Loucy (cell line): ENCODE measurements around the gene ALS2.

ENCODE experiments used
- H2AFZ ChIP-seq: fragments of 200-600 bp; sonication (generic); 2 replicates; pipeline ENCODE4 v1.6.0; 2016; ENCODE audit warnings: antibody characterized with exemption, mild to moderate bottlenecking, low read length, moderate library complexity
- H3F3A ChIP-seq: fragments of 200-600 bp; 2 replicates; pipeline ENCODE4 v1.6.0; 2016; ENCODE audit warnings: antibody characterized with exemption, low read depth, mild to moderate bottlenecking
- H3K27me3 ChIP-seq: fragments of 200-600 bp; sonication (generic); 2 replicates; pipeline ENCODE4 v1.6.1; 2014; ENCODE audit warnings: low read length, mild to moderate bottlenecking; ENCODE audit not compliant: insufficient read depth, poor library complexity, severe bottlenecking
- H3K36me3 ChIP-seq: fragments of 200-600 bp; sonication (generic); 2 replicates; pipeline ENCODE4 v1.6.1; 2016; ENCODE audit warnings: low read length; ENCODE audit not compliant: insufficient read depth
- H3K4me1 ChIP-seq: fragments of 200-600 bp; sonication (generic); 2 replicates; pipeline ENCODE4 v1.5.1; 2014; ENCODE audit warnings: low read length, mild to moderate bottlenecking; ENCODE audit not compliant: insufficient read depth, poor library complexity, severe bottlenecking
- H3K4me2 ChIP-seq: fragments of 200-600 bp; sonication (generic); 2 replicates; pipeline ENCODE4 v1.6.0; 2014; ENCODE audit warnings: antibody characterized with exemption, low read length, low read depth, mild to moderate bottlenecking; ENCODE audit not compliant: poor library complexity, severe bottlenecking
- H3K4me3 ChIP-seq: fragments of 200-600 bp; sonication (generic); 2 replicates; pipeline ENCODE4 v1.5.1; 2014; ENCODE audit warnings: low read length, mild to moderate bottlenecking, mixed read lengths; ENCODE audit not compliant: poor library complexity, severe bottlenecking
- H3K79me2 ChIP-seq: fragments of 200-600 bp; sonication (generic); 2 replicates; pipeline ENCODE4 v1.6.1; 2014; ENCODE audit warnings: low read length; ENCODE audit not compliant: insufficient read depth
- H3K9ac ChIP-seq: fragments of 200-600 bp; sonication (generic); 2 replicates; pipeline ENCODE4 v1.6.0; 2014; ENCODE audit warnings: mild to moderate bottlenecking, low read depth, low read length, moderate library complexity; ENCODE audit not compliant: poor library complexity, severe bottlenecking
- H3K9me2 ChIP-seq: fragments of 200-600 bp; sonication (generic); replicated peaks from 2 replicates; pipeline ENCODE4 v1.6.1; 2016; ENCODE audit warnings: low read depth, low read length, mixed read lengths
- H3K9me3 ChIP-seq: fragments of 200-600 bp; sonication (generic); 2 replicates; pipeline ENCODE4 v1.6.1; 2014; ENCODE audit warnings: mild to moderate bottlenecking, antibody characterized with exemption, low read length, low read depth; ENCODE audit not compliant: insufficient read depth
- H4K20me1 ChIP-seq: fragments of 200-600 bp; sonication (generic); 2 replicates; pipeline ENCODE4 v1.6.0; 2014; ENCODE audit warnings: antibody characterized with exemption, low read length, mild to moderate bottlenecking; ENCODE audit not compliant: insufficient read depth, poor library complexity, severe bottlenecking
- EZH2phosphoT487 ChIP-seq: fragments of 200-600 bp; IDR thresholded peaks from 2 replicates; pipeline ENCODE4 v1.6.1; 2018; ENCODE audit warnings: antibody characterized with exemption, mild to moderate bottlenecking, moderate library complexity, borderline replicate concordance
- TF ChIP-seq, protein P1 (sequence below): fragments of 200-600 bp; sonication (generic); conservative IDR thresholded peaks from 2 replicates; pipeline ENCODE4 v1.5.1; 2014; ENCODE audit warnings: mild to moderate bottlenecking, antibody characterized with exemption, low read length

Gene ALS2

GRCh38 chr2:201704536-201704935, 76.2 kb downstream of the ALS2 start:
- TF ChIP-seq, protein P1, sequence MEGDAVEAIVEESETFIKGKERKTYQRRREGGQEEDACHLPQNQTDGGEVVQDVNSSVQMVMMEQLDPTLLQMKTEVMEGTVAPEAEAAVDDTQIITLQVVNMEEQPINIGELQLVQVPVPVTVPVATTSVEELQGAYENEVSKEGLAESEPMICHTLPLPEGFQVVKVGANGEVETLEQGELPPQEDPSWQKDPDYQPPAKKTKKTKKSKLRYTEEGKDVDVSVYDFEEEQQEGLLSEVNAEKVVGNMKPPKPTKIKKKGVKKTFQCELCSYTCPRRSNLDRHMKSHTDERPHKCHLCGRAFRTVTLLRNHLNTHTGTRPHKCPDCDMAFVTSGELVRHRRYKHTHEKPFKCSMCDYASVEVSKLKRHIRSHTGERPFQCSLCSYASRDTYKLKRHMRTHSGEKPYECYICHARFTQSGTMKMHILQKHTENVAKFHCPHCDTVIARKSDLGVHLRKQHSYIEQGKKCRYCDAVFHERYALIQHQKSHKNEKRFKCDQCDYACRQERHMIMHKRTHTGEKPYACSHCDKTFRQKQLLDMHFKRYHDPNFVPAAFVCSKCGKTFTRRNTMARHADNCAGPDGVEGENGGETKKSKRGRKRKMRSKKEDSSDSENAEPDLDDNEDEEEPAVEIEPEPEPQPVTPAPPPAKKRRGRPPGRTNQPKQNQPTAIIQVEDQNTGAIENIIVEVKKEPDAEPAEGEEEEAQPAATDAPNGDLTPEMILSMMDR: no peak
- no peak for TF ChIP-seq EZH2phosphoT487
- H2AFZ ChIP-seq: no peak overlapping the region
- no peaks in the 10 kb centered on the region for H3K27me3 ChIP-seq
- H3K4me2 ChIP-seq: no peak overlapping the region
- H3K9ac ChIP-seq: no peak overlapping the region
- no peaks in the 10 kb centered on the region for H4K20me1 ChIP-seq
- H3F3A ChIP-seq: no peaks in the 10 kb centered on the region
- H3K9me3 ChIP-seq: no peaks in the 10 kb centered on the region
- H3K79me2 ChIP-seq: no peaks in the 10 kb centered on the region
- H3K36me3 ChIP-seq: no peaks in the 10 kb centered on the region
- H3K4me1 ChIP-seq: peaks cover 12% of the 10 kb centered on the region
- H3K9me2 ChIP-seq: no peaks in the 10 kb centered on the region
- H3K4me3 ChIP-seq: no peak overlapping the region

GRCh38 chr2:201701646-201702045, 79.1 kb downstream of the ALS2 start:
- Histone ChIP-seq H3K27me3 (no peaks in the 10 kb centered on the region), H3K4me3 (no peak overlapping the region), H3F3A (no peaks in the 10 kb centered on the region), H3K4me1 (peaks cover 1% of the 10 kb centered on the region), H3K36me3 (no peaks in the 10 kb centered on the region), H4K20me1 (no peaks in the 10 kb centered on the region), H3K9me2 (no peaks in the 10 kb centered on the region), H3K9ac (no peak overlapping the region), H2AFZ (no peak overlapping the region), H3K79me2 (no peaks in the 10 kb centered on the region), H3K4me2 (no peak overlapping the region), H3K9me3 (no peaks in the 10 kb centered on the region)
- no peak for TF ChIP-seq EZH2phosphoT487
- TF ChIP-seq, protein P1: no peak

DNA sequence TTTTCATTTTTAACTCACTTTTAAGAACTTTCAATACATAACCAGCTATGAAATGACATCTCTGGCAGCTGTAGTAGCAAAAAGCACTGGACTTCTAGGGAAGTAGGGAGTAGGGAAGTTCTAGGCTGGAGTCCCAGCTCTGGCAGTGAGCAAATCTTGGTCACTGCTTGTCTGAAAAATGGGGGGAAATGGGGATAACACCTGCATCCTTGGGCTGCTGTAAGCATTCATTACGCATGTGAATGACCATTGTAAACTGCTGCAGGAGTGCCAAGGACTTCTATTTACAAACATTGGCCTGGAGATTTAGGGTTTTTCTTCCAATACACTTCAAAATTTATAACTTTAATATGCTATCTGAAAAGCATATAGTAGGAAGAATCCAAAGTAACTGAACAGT, 81.3 kb downstream of the ALS2 start:
- H3K36me3 ChIP-seq: no peaks in the 10 kb centered on the region
- H3F3A ChIP-seq: no peaks in the 10 kb centered on the region
- TF ChIP-seq EZH2phosphoT487: no peak
- TF ChIP-seq, protein P1: no peak
- no peaks in the 10 kb centered on the region for H3K4me1 ChIP-seq
- H3K9me3 ChIP-seq: no peaks in the 10 kb centered on the region
- H3K4me3 ChIP-seq: no peak overlapping the region
- H3K4me2 ChIP-seq: no peak overlapping the region
- H2AFZ ChIP-seq: no peak overlapping the region
- no peak overlapping the region for H3K9ac ChIP-seq
- H3K9me2 ChIP-seq: no peaks in the 10 kb centered on the region
- no peaks in the 10 kb centered on the region for H3K79me2 ChIP-seq
- H4K20me1 ChIP-seq: no peaks in the 10 kb centered on the region
- no peaks in the 10 kb centered on the region for H3K27me3 ChIP-seq
